HEK293T (cell line): ENCODE measurements around the gene AGPAT3.

Experiments
- CTCF ChIA-PET: fragments of 350-600 bp; formaldehyde crosslinking; extraction: SDS; loops from one replicate; lab custom pipeline; 2021; ENCODE audit warnings: antibody characterized with exemption, inconsistent platforms; lab: Yijun Ruan, JAX
- POLR2A ChIA-PET: fragments of 350-600 bp; formaldehyde crosslinking; extraction: SDS; loops from one replicate; lab custom pipeline; 2020; ENCODE audit warnings: antibody characterized with exemption, inconsistent platforms; lab: Yijun Ruan, JAX
- DNase-seq: peaks from one replicate; pipeline ENCODE4 v3.0.0; 2012; ENCODE audit warnings: mixed read lengths; ENCODE audit errors: extremely low spot score
- ARNT ChIP-seq: fragments of 450-650 bp; IDR thresholded peaks from 2 replicates; pipeline ENCODE4 v1.6.1; 2017; ENCODE audit warnings: mild to moderate bottlenecking
- BHLHE40 ChIP-seq: fragments of 450-650 bp; IDR thresholded peaks from 2 replicates; pipeline ENCODE4 v1.6.1; 2016; ENCODE audit warnings: mild to moderate bottlenecking, moderate library complexity, borderline replicate concordance
- CTBP1 ChIP-seq: fragments of 450-650 bp; IDR thresholded peaks from 2 replicates; pipeline ENCODE4 v1.6.1; 2016; ENCODE audit warnings: borderline replicate concordance
- ELF4 ChIP-seq: fragments of 450-650 bp; IDR thresholded peaks from 2 replicates; pipeline ENCODE4 v1.6.1; 2017; ENCODE audit warnings: antibody characterized with exemption
- FOXA1 ChIP-seq: fragments of 450-650 bp; IDR thresholded peaks from 2 replicates; pipeline ENCODE4 v1.6.1; 2016; ENCODE audit warnings: mild to moderate bottlenecking
- FOXK2 ChIP-seq: fragments of 450-650 bp; IDR thresholded peaks from 2 replicates; pipeline ENCODE4 v1.6.1; 2016; ENCODE audit warnings: mild to moderate bottlenecking
- FOXM1 ChIP-seq: fragments of 450-650 bp; IDR thresholded peaks from 2 replicates; pipeline ENCODE4 v1.6.1; 2017; ENCODE audit warnings: mild to moderate bottlenecking, borderline replicate concordance
- HDGF ChIP-seq: fragments of 450-650 bp; IDR thresholded peaks from 2 replicates; pipeline ENCODE4 v1.6.1; 2017; ENCODE audit warnings: antibody characterized with exemption, borderline replicate concordance
- L3MBTL2 ChIP-seq: fragments of 450-650 bp; conservative IDR thresholded peaks from 2 replicates; pipeline ENCODE4 v1.6.1; 2016; ENCODE audit warnings: mild to moderate bottlenecking
- LEF1 ChIP-seq: fragments of 450-650 bp; IDR thresholded peaks from 2 replicates; pipeline ENCODE4 v1.6.1; 2017; ENCODE audit warnings: mild to moderate bottlenecking, borderline replicate concordance
- NFRKB ChIP-seq: fragments of 450-650 bp; IDR thresholded peaks from 2 replicates; pipeline ENCODE4 v1.6.1; 2016; ENCODE audit warnings: mild to moderate bottlenecking, moderate library complexity
- SP1 ChIP-seq: fragments of 450-650 bp; IDR thresholded peaks from 2 replicates; pipeline ENCODE4 v1.6.1; 2017
- SUZ12 ChIP-seq: fragments of 450-650 bp; IDR thresholded peaks from 2 replicates; pipeline ENCODE4 v1.6.1; 2016; ENCODE audit warnings: mild to moderate bottlenecking
- TARDBP ChIP-seq: fragments of 450-650 bp; IDR thresholded peaks from 2 replicates; pipeline ENCODE4 v1.6.1; 2016
- ZNF384 ChIP-seq: fragments of 450-650 bp; IDR thresholded peaks from 2 replicates; pipeline ENCODE4 v1.6.1; 2016
- TF ChIP-seq, protein P1 (sequence below): fragments of 450-650 bp; IDR thresholded peaks from 2 replicates; pipeline ENCODE4 v1.6.1; 2016

The AGPAT3 gene

GRCh38 chr21:43997766-43998742 is 133.0 kb downstream of the AGPAT3 start:
- CTCF ChIA-PET = no interaction called here
- no peak for DNase-seq
- POLR2A ChIA-PET = interaction anchor here (0.7 kb wide), 1 partner anchor 13 kb away, joined by 3 read pairs; no protein-coding TSS in a partner anchor
- TF ChIP-seq BHLHE40 = no peak
- TF ChIP-seq HDGF = no peak
- TF ChIP-seq LEF1 = no peak
- no peak for TF ChIP-seq ZNF384
- no peak for TF ChIP-seq FOXK2
- TF ChIP-seq ARNT = no peak
- TF ChIP-seq TARDBP = no peak
- TF ChIP-seq SUZ12 = no peak
- no peak for TF ChIP-seq FOXM1

DNA sequence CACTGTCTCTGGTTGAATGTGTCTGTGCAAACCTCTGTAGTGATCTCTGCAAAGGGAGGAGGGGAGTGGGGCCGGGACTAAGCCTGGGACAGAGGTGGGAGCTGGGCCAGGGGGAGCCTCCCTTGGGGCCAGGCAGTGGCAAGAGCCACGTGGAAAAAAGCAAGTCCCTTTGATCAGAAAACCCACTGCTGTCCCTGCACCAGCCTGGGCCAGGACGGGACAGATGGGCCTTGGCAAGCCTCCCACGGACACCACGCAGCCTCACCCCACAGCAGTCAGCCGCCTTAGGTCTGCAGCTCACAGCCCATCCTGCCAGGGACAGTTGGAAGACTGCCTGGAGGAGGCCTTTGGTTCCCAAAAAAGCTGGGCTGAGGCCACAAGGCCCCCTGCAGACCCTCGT is 135.3 kb downstream of the AGPAT3 start:
- TF ChIP-seq NFRKB (no peak), FOXK2 (no peak), SUZ12 (no peak), ELF4 (no peak), BHLHE40 (no peak), LEF1 (no peak), ZNF384 (no peak), SP1 (no peak), TARDBP (no peak), FOXM1 (no peak), CTBP1 (no peak), FOXA1 (no peak)
- TF ChIP-seq, protein P1, sequence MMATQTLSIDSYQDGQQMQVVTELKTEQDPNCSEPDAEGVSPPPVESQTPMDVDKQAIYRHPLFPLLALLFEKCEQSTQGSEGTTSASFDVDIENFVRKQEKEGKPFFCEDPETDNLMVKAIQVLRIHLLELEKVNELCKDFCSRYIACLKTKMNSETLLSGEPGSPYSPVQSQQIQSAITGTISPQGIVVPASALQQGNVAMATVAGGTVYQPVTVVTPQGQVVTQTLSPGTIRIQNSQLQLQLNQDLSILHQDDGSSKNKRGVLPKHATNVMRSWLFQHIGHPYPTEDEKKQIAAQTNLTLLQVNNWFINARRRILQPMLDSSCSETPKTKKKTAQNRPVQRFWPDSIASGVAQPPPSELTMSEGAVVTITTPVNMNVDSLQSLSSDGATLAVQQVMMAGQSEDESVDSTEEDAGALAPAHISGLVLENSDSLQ = no peak
- CTCF ChIA-PET = no interaction called here
- POLR2A ChIA-PET = no interaction called here
- no peak for DNase-seq

DNA sequence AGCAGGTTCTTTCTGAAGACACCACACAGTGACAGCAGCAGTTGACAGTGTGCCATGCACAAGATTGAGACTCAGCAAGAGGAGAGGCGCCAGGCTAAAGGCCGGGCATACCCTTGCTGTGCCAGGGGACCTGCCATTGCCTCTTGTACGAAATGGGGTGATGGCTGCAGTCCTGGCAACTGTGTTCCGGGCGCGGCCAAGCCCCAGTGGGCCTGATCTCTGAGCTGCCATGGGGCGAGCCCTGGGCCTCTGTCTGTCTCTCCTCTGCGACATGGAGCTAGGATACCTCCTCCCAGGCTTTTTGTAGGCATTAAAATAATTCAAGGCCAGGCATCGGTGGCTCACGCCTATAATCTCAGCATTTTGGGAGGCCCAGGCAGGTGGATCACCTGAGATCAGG is 137.5 kb downstream of the AGPAT3 start:
- CTCF ChIA-PET = no interaction called here
- DNase-seq = no peak
- POLR2A ChIA-PET = interaction anchor here (1.3 kb wide), 1 partner anchor 10 kb away, joined by 3 read pairs; the partner anchor contains the start of gene TRAPPC10
- TF ChIP-seq, protein P1 = no peak
- TF ChIP-seq L3MBTL2 (no peak), ARNT (no peak), NFRKB (no peak), HDGF (no peak), LEF1 (no peak), SP1 (no peak), ELF4 (no peak), BHLHE40 (no peak), FOXK2 (no peak), FOXA1 (no peak), CTBP1 (no peak), ZNF384 (no peak), SUZ12 (no peak), FOXM1 (no peak), TARDBP (no peak)

DNA sequence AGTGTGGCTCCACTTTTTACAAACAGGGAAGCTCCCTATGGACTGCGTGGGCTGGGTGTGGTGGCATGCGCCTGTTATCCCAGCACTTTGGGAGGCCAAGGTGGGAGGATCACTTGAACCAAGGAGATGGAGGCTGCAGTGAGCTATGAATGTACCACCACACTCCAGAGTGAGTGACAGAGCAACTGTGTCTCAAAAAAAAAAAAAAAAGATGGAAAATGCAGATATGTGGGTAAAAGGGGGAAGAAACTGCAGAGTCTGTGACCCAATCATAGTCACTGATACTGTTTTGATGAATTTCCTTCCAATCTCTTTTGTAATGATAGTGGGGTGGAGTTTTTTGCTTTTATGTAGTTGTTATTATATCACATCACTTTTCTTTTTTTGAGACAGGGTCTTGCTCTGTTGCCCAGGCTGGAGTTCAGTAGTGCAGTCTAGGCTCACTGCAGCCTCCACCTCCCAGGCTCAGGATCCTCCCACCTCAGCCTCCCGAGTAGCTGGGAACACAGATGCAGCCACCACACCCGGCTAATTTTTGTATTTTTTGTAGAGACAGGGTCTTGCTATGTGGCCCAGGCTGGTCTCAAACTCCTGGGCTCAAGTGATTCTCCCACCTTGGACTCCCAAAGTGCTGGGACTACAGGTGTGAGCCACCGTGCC is 138.4 kb downstream of the AGPAT3 start:
- DNase-seq = no peak
- CTCF ChIA-PET = no interaction called here
- POLR2A ChIA-PET = interaction anchor here (1.3 kb wide), 1 partner anchor 9 kb away, joined by 3 read pairs; the partner anchor contains the start of gene TRAPPC10
- no peak for TF ChIP-seq FOXA1
- no peak for TF ChIP-seq SP1
- no peak for TF ChIP-seq ARNT
- TF ChIP-seq L3MBTL2 = no peak
- TF ChIP-seq HDGF = no peak
- no peak for TF ChIP-seq FOXM1
- TF ChIP-seq LEF1 = no peak
- TF ChIP-seq ELF4 = no peak
- TF ChIP-seq, protein P1 = no peak
- TF ChIP-seq BHLHE40 = no peak
- no peak for TF ChIP-seq TARDBP
- TF ChIP-seq FOXK2 = no peak

- no peak for TF ChIP-seq ELF4
- TF ChIP-seq CTBP1 = no peak
- DNase-seq = no peak
- CTCF ChIA-PET = no interaction called here
- POLR2A ChIA-PET = no interaction called here
These were observed 140.0 kb downstream of the AGPAT3 start for GRCh38 chr21:44005071-44005470.

DNA sequence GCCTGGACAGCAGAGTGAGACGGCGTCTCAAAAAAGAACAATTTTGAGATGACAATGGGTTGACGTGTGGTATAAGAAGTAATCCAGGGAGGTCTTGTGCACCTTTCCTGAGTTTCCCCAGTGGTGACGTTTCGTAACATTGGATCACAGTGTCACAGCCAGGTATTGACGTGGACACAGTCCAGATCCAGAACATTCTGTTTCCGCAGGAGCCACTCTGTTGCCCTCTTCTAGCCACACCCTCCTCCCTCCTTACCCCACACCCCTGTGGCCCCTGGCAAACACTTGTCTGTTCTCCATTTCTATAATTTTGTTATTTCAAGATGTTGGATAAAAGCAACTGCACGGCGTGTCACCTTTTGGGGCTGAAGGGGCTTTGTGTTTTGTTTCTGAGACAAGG is 140.6 kb downstream of the AGPAT3 start:
- TF ChIP-seq SP1 = no peak
- no peak for TF ChIP-seq ARNT
- no peak for TF ChIP-seq FOXK2
- TF ChIP-seq ELF4 = no peak
- no peak for DNase-seq
- ChIA-PET POLR2A (no interaction called here), CTCF (no interaction called here)
